HCT116 (cell line): Measurements from ENCODE around the gene GAS2L2. TPM values are rescaled to one million over a fixed set of nuclear protein-coding genes. Genes with fewer than 3 reads are reported as not detected.

Experiments used
- ATAC-seq: fragments of 200-7000 bp; cut with Tn5 transposase; 2 replicates; pipeline ENCODE4 v1.9.1; 2020; ENCODE audit warnings: mild to moderate bottlenecking, moderate library complexity
- BruUV-seq: library from RNA; stranded (reverse); fragments of 400-500 nt; replicated peaks from 2 replicates; lab custom pipeline; 2021; lab: Mats Ljungman, UMichigan
- CTCF ChIA-PET: fragments of 300-600 bp; sonication (Branson Sonifier 250); formaldehyde crosslinking; loops from one replicate; lab custom pipeline; 2021; ENCODE audit warnings: antibody characterized with exemption; lab: Charles Lee
- POLR2A ChIA-PET: fragments of 300-600, 350-600 bp; sonication (Branson Sonifier 250); formaldehyde crosslinking; loops from one replicate; lab custom pipeline; 2021; ENCODE audit warnings: antibody characterized with exemption; lab: Charles Lee
- RAD21 ChIA-PET, 2 experiments: fragments of 300-600 bp; sonication (Branson Sonifier 250); formaldehyde crosslinking; loops; one replicate each; lab custom pipeline; 2023; ENCODE audit warnings: low total read pairs in 2 of 2; ENCODE audit not compliant: uncharacterized antibody in 2 of 2, unreplicated experiment in 2 of 2, low non-redundant PET in 1 of 2; lab: Charles Lee
- DNase-seq: peaks from one replicate; pipeline ENCODE4 v3.0.0-alpha.2; 2010; ENCODE audit warnings: low read depth, low spot score
- H2AFZ ChIP-seq: fragments of 200-600 bp; shearing (Covaris generic), sonication (generic); 2 replicates; pipeline ENCODE4 v1.6.1; 2017; ENCODE audit warnings: low read depth, mixed run types, mixed read lengths, antibody characterized with exemption, low read length; ENCODE audit not compliant: poor library complexity, severe bottlenecking
- H3K27ac ChIP-seq: 2 replicates; pipeline ENCODE4 v1.5.1; 2012; ENCODE audit warnings: low read depth, low read length
- H3K27me3 ChIP-seq: fragments of 200-600 bp; sonication (generic); 2 replicates; pipeline ENCODE4 v1.6.1; 2016; ENCODE audit warnings: mixed run types, low read length, mixed read lengths; ENCODE audit not compliant: insufficient read depth
- H3K36me3 ChIP-seq, 2 experiments: fragments of 200-500 bp in 1 of 2; fragments of 200-600 bp in 1 of 2; sonication (Bioruptor generic) in 1 of 2; sonication (generic) in 1 of 2; 2 replicates each; pipeline versions ENCODE4 v1.5.1 to v1.6.1; 2014 to 2016; ENCODE audit warnings: low read length in 2 of 2, inconsistent platforms in 1 of 2, mixed read lengths in 1 of 2, mixed run types in 1 of 2; ENCODE audit not compliant: insufficient read depth in 2 of 2, control insufficient read depth in 1 of 2
- H3K4me1 ChIP-seq, 2 experiments: fragments of 200-600 bp in 1 of 2; sonication (generic) in 1 of 2; 2 replicates each; pipeline versions ENCODE4 v1.5.1 to v1.6.1; 2012 to 2017; ENCODE audit warnings: low read length in 2 of 2, inconsistent platforms in 1 of 2, mild to moderate bottlenecking in 1 of 2, mixed read lengths in 1 of 2, mixed run types in 1 of 2, moderate library complexity in 1 of 2; ENCODE audit not compliant: insufficient read depth in 2 of 2, control insufficient read depth in 1 of 2
- H3K4me2 ChIP-seq: fragments of 200-600 bp; sonication (generic); 2 replicates; pipeline ENCODE4 v1.6.1; 2017; ENCODE audit warnings: mixed run types, low read length, mixed read lengths
- H3K4me3 ChIP-seq, 2 experiments: fragments of 200-600 bp in 1 of 2; sonication (generic) in 1 of 2; replicated peaks in 1 of 2; 2 replicates each; pipeline ENCODE4 v1.5.1; 2011 to 2016; ENCODE audit warnings: low read length in 2 of 2, control low read depth in 1 of 2, low read depth in 1 of 2, mild to moderate bottlenecking in 1 of 2, mixed read lengths in 1 of 2, mixed run types in 1 of 2
- H3K79me2 ChIP-seq: fragments of 200-600 bp; sonication (generic); 2 replicates; pipeline ENCODE4 v1.6.1; 2017; ENCODE audit warnings: mild to moderate bottlenecking, mixed run types, low read length, moderate library complexity, mixed read lengths; ENCODE audit not compliant: insufficient read depth
- H3K9ac ChIP-seq: fragments of 200-600 bp; sonication (generic); 2 replicates; pipeline ENCODE4 v1.6.1; 2016; ENCODE audit warnings: low read length, mixed read lengths
- H3K9me2 ChIP-seq: fragments of 200-600 bp; sonication (generic), shearing (Covaris generic); 2 replicates; pipeline ENCODE4 v1.6.1; 2017; ENCODE audit warnings: mixed run types, mild to moderate bottlenecking, moderate library complexity; ENCODE audit not compliant: insufficient read depth
- H3K9me3 ChIP-seq, 2 experiments: fragments of 200-500 bp in 1 of 2; fragments of 200-600 bp in 1 of 2; sonication (Bioruptor generic) in 1 of 2; sonication (generic) in 1 of 2; 2 replicates each; pipeline ENCODE4 v1.6.1; 2014 to 2017; ENCODE audit warnings: low read length in 2 of 2, mixed read lengths in 2 of 2, inconsistent platforms in 1 of 2, low read depth in 1 of 2, mild to moderate bottlenecking in 1 of 2, mixed run types in 1 of 2, moderate library complexity in 1 of 2; ENCODE audit not compliant: control insufficient read depth in 1 of 2, insufficient read depth in 1 of 2
- H4K20me1 ChIP-seq: fragments of 200-600 bp; sonication (generic), shearing (Covaris generic); 2 replicates; pipeline ENCODE4 v1.6.1; 2017; ENCODE audit warnings: mixed run types, mild to moderate bottlenecking, moderate library complexity; ENCODE audit not compliant: insufficient read depth
- CEBPB ChIP-seq: IDR thresholded peaks from 2 replicates; pipeline ENCODE4 v1.6.1; 2012; ENCODE audit warnings: low read depth
- POLR2A ChIP-seq: IDR thresholded peaks from 2 replicates; pipeline ENCODE4 v1.7.0; 2011; ENCODE audit warnings: borderline replicate concordance; ENCODE audit not compliant: insufficient read depth, insufficient read length; ENCODE audit errors: extremely low read depth
- SIN3A ChIP-seq: IDR thresholded peaks from 2 replicates; pipeline ENCODE4 v1.6.1; 2012; ENCODE audit warnings: low read depth
- TCF7L2 ChIP-seq: IDR thresholded peaks from 2 replicates; pipeline ENCODE4 v1.7.0; 2011; ENCODE audit warnings: borderline replicate concordance, inconsistent platforms; ENCODE audit not compliant: insufficient read depth, insufficient read length; ENCODE audit errors: extremely low read depth
- ZFX ChIP-seq: fragments of 450-650 bp; IDR thresholded peaks from 2 replicates; pipeline ENCODE4 v1.6.1; 2017
- ZNF274 ChIP-seq: fragments of 200-500 bp; sonication (Bioruptor generic); IDR thresholded peaks from 2 replicates; pipeline ENCODE4 v1.6.1; 2014; ENCODE audit warnings: mild to moderate bottlenecking, low read depth, low read length, inconsistent platforms
- intact Hi-C: fragments of 100-400 bp; cut with micrococcal nuclease; formaldehyde crosslinking; loops from 2 replicates; pipeline ENCODE4 v1.10.0; 2022
- total RNA-seq: library from RNA; stranded (reverse); gene quantifications from one replicate; pipeline ENCODE4 v1.2.1, GENCODE V29; 2021; ENCODE audit not compliant: unreplicated experiment
- TF ChIP-seq, protein P1 (sequence below): IDR thresholded peaks from 2 replicates; pipeline ENCODE4 v1.6.1; 2012
- TF ChIP-seq, protein P2 (sequence below): IDR thresholded peaks from 2 replicates; pipeline ENCODE4 v1.6.1; 2012; ENCODE audit warnings: low read depth
- TF ChIP-seq, protein P3 (sequence below): IDR thresholded peaks from 2 replicates; pipeline ENCODE4 v1.6.1; 2011; ENCODE audit warnings: mild to moderate bottlenecking, low read length, moderate library complexity; ENCODE audit not compliant: insufficient replicate concordance; ENCODE audit errors: extremely low read depth

GAS2L2 gene
- total RNA-seq, 1 experiment from 2014 or later = not detected

DNA sequence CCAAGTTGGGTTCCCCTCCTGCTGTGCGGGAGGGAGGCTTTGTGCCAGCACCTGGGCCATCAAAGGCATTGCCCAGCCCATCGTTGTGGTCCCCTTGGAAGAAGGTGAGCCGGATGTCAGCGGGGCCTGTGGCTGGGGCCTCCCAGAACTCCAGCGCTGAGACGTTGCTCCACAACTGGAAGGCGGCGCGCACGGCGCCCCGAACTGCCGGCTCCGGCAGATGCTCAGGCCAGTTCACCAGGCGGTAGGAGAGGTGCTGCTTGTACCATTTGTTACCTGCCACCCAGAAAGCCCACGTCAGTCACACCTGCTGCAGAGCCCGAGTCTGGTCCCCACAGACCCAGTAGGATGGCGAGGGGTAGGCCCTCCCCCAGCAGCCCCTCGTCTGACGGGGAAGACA lies 20.1 kb upstream of the GAS2L2 start:
- H3K27me3 ChIP-seq = no peaks in the 10 kb centered on the region
- RAD21 ChIA-PET = no interaction called here
- TF ChIP-seq, protein P1, sequence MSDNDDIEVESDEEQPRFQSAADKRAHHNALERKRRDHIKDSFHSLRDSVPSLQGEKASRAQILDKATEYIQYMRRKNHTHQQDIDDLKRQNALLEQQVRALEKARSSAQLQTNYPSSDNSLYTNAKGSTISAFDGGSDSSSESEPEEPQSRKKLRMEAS = no peak
- TF ChIP-seq SIN3A = no peak
- TF ChIP-seq POLR2A = no peak
- TF ChIP-seq, protein P2, sequence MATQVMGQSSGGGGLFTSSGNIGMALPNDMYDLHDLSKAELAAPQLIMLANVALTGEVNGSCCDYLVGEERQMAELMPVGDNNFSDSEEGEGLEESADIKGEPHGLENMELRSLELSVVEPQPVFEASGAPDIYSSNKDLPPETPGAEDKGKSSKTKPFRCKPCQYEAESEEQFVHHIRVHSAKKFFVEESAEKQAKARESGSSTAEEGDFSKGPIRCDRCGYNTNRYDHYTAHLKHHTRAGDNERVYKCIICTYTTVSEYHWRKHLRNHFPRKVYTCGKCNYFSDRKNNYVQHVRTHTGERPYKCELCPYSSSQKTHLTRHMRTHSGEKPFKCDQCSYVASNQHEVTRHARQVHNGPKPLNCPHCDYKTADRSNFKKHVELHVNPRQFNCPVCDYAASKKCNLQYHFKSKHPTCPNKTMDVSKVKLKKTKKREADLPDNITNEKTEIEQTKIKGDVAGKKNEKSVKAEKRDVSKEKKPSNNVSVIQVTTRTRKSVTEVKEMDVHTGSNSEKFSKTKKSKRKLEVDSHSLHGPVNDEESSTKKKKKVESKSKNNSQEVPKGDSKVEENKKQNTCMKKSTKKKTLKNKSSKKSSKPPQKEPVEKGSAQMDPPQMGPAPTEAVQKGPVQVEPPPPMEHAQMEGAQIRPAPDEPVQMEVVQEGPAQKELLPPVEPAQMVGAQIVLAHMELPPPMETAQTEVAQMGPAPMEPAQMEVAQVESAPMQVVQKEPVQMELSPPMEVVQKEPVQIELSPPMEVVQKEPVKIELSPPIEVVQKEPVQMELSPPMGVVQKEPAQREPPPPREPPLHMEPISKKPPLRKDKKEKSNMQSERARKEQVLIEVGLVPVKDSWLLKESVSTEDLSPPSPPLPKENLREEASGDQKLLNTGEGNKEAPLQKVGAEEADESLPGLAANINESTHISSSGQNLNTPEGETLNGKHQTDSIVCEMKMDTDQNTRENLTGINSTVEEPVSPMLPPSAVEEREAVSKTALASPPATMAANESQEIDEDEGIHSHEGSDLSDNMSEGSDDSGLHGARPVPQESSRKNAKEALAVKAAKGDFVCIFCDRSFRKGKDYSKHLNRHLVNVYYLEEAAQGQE = no peak
- no peak for TF ChIP-seq CEBPB
- no peak for TF ChIP-seq ZNF274
- TF ChIP-seq, protein P3, sequence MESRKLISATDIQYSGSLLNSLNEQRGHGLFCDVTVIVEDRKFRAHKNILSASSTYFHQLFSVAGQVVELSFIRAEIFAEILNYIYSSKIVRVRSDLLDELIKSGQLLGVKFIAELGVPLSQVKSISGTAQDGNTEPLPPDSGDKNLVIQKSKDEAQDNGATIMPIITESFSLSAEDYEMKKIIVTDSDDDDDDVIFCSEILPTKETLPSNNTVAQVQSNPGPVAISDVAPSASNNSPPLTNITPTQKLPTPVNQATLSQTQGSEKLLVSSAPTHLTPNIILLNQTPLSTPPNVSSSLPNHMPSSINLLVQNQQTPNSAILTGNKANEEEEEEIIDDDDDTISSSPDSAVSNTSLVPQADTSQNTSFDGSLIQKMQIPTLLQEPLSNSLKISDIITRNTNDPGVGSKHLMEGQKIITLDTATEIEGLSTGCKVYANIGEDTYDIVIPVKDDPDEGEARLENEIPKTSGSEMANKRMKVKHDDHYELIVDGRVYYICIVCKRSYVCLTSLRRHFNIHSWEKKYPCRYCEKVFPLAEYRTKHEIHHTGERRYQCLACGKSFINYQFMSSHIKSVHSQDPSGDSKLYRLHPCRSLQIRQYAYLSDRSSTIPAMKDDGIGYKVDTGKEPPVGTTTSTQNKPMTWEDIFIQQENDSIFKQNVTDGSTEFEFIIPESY = no peak
- TF ChIP-seq TCF7L2 = no peak
- no peak for TF ChIP-seq ZFX
- TF ChIP-seq, all 23 proteins: peak for 0
- Histone ChIP-seq H3K4me1 (no peaks in the 10 kb centered on the region), H3K4me2 (no peak overlapping the region), H3K79me2 (no peaks in the 10 kb centered on the region), H3K36me3 (no peaks in the 10 kb centered on the region), H3K9me2 (no peaks in the 10 kb centered on the region), H3K4me3 (no peak overlapping the region), H3K9ac (no peak overlapping the region), H3K27ac (no peak overlapping the region), H2AFZ (no peak overlapping the region), H3K9me3 (no peaks in the 10 kb centered on the region), H4K20me1 (no peaks in the 10 kb centered on the region)
- POLR2A ChIA-PET = no interaction called here
- no TSS peak for BruUV-seq
- intact Hi-C loops = no loop called here
- CTCF ChIA-PET = interaction anchor here (1.1 kb wide), 1 partner anchor 9 kb away, joined by 3 read pairs; no protein-coding TSS in a partner anchor
- ATAC-seq (no peak), DNase-seq (no peak)
